A549 (cell line): Measurements from ENCODE around the gene VAMP4. TPM values are rescaled to one million over a fixed set of nuclear protein-coding genes. Genes with fewer than 3 reads are reported as not detected.

Experiments
- ATAC-seq, 2 experiments: fragments of 200-7000 bp in 1 of 2; fragments of >200 bp in 1 of 2; cut with Nextera tagmentation in 1 of 2; cut with Tn5 transposase in 1 of 2; 3 replicates each; pipeline versions ENCODE4 v1.8.0 to v1.9.1; 2018 to 2020; ENCODE audit warnings: mild to moderate bottlenecking in 1 of 2, moderate library complexity in 1 of 2
- CTCF ChIA-PET: fragments of 300-600 bp; sonication (Branson Sonifier 250); formaldehyde crosslinking; extraction: SDS; loops from one replicate; lab custom pipeline; 2021; ENCODE audit warnings: antibody characterized with exemption, inconsistent platforms; lab: Yijun Ruan, JAX
- POLR2A ChIA-PET: fragments of 350-600 bp; formaldehyde crosslinking; extraction: SDS; loops from one replicate; lab custom pipeline; 2021; ENCODE audit warnings: antibody characterized with exemption, inconsistent platforms; lab: Yijun Ruan, JAX
- DNase-seq, 2 experiments: peaks; one replicate each; pipeline versions ENCODE4 v3.0.0 to v3.0.0-alpha.2; 2011 to 2016; ENCODE audit warnings: low read depth in 1 of 2, low spot score in 1 of 2
- FAIRE-seq: peaks from 2 replicates; lab custom pipeline; 2011; peaks lifted over from hg19 to GRCh38; lab: Jason Lieb, UNC
- H3K27ac ChIP-seq, 2 experiments: fragments of >200 bp; sonication (Bioruptor Twin); formaldehyde crosslinking; 3 replicates each; pipeline ENCODE4 v1.5.1; 2016 to 2017
- H3K4me1 ChIP-seq: fragments of >200 bp; sonication (Bioruptor Twin); formaldehyde crosslinking; 3 replicates; pipeline ENCODE4 v1.6.1; 2016
- H3K4me2 ChIP-seq: fragments of >200 bp; sonication (Bioruptor Twin); formaldehyde crosslinking; 3 replicates; pipeline ENCODE4 v1.6.1; 2016
- H3K4me3 ChIP-seq: fragments of >200 bp; sonication (Bioruptor Twin); formaldehyde crosslinking; 3 replicates; pipeline ENCODE4 v1.5.1; 2016
- H3K9me3 ChIP-seq: fragments of >200 bp; sonication (Bioruptor Twin); formaldehyde crosslinking; 3 replicates; pipeline ENCODE4 v1.6.1; 2016
- CEBPB ChIP-seq, 2 experiments: fragments of >200 bp in 1 of 2; sonication (Bioruptor Twin) in 1 of 2; formaldehyde crosslinking in 1 of 2; IDR thresholded peaks; 2 replicates each; pipeline ENCODE4 v1.6.1; 2012 to 2016
- CHD2 ChIP-seq: fragments of 150-350 bp; IDR thresholded peaks from 2 replicates; pipeline ENCODE4 v1.6.1; 2014; ENCODE audit warnings: low read length; ENCODE audit not compliant: partially characterized antibody
- EP300 ChIP-seq, 2 experiments: fragments of >200 bp; sonication (Bioruptor Twin); formaldehyde crosslinking; IDR thresholded peaks; 2 replicates in 1 of 2; 3 replicates in 1 of 2; pipeline ENCODE4 v1.6.1; 2016 to 2017
- FOXS1 ChIP-seq: fragments of 250-450 bp; sonication (Bioruptor Pico); IDR thresholded peaks from 2 replicates; pipeline ENCODE4 v1.5.0; 2020; ENCODE audit warnings: mild to moderate bottlenecking, moderate library complexity
- GATA3 ChIP-seq: IDR thresholded peaks from 2 replicates; pipeline ENCODE4 v1.6.1; 2012; ENCODE audit warnings: borderline replicate concordance
- HEYL ChIP-seq: fragments of 250-450 bp; sonication (Bioruptor Pico); IDR thresholded peaks from 2 replicates; pipeline ENCODE4 v1.8.0; 2021; ENCODE audit warnings: mild to moderate bottlenecking, moderate library complexity
- JUNB ChIP-seq: fragments of >200 bp; sonication (Bioruptor Twin); formaldehyde crosslinking; IDR thresholded peaks from 2 replicates; pipeline ENCODE4 v1.6.1; 2016
- KDM1A ChIP-seq: fragments of 200-600 bp; sonication (generic); IDR thresholded peaks from 2 replicates; pipeline ENCODE4 v1.6.1; 2016; ENCODE audit warnings: low read depth, mild to moderate bottlenecking
- MAFK ChIP-seq: fragments of 450-650 bp; IDR thresholded peaks from 2 replicates; pipeline ENCODE4 v1.6.1; 2014; ENCODE audit not compliant: partially characterized antibody
- NFE2L2 ChIP-seq: fragments of 150-350 bp; conservative IDR thresholded peaks from 2 replicates; pipeline ENCODE4 v1.6.1; 2014; ENCODE audit warnings: low read length
- RARB ChIP-seq: fragments of 250-450 bp; sonication (Bioruptor Pico); IDR thresholded peaks from 2 replicates; pipeline ENCODE4 v1.8.0; 2021; ENCODE audit warnings: mild to moderate bottlenecking, moderate library complexity
- RFX5 ChIP-seq: fragments of 450-650 bp; IDR thresholded peaks from 2 replicates; pipeline ENCODE4 v1.7.1; 2014; ENCODE audit warnings: antibody characterized with exemption, mild to moderate bottlenecking, moderate library complexity
- RNF2 ChIP-seq: fragments of 200-600 bp; sonication (generic); IDR thresholded peaks from 2 replicates; pipeline ENCODE4 v1.6.1; 2016; ENCODE audit warnings: low read depth, mild to moderate bottlenecking, antibody characterized with exemption, moderate library complexity, borderline replicate concordance
- SMC3 ChIP-seq: fragments of >200 bp; sonication (Bioruptor Twin); formaldehyde crosslinking; IDR thresholded peaks from 3 replicates; pipeline ENCODE4 v1.6.1; 2018; ENCODE audit warnings: inconsistent platforms
- SREBF2 ChIP-seq: fragments of 450-650 bp; IDR thresholded peaks from 2 replicates; pipeline ENCODE4 v1.6.1; 2014; ENCODE audit warnings: mild to moderate bottlenecking, moderate library complexity
- ZNF302 ChIP-seq: fragments of 250-450 bp; sonication (Bioruptor Pico); IDR thresholded peaks from 2 replicates; pipeline ENCODE4 v1.9.0; 2021; ENCODE audit warnings: inconsistent platforms, mild to moderate bottlenecking, moderate library complexity
- ZSCAN20 ChIP-seq: fragments of 250-450 bp; sonication (Bioruptor Pico); IDR thresholded peaks from 2 replicates; pipeline ENCODE4 v1.8.0; 2022; ENCODE audit warnings: mild to moderate bottlenecking, moderate library complexity
- WGBS: methylation state at CpG from one replicate; pipeline ENCODE4 v1.1.6; 2017; ENCODE audit errors: missing lambda C conversion rate; 5-methylcytosine and 5-hydroxymethylcytosine counted together
- polyA plus RNA-seq, 4 experiments: library from polyadenylated mRNA; depleted of rRNA in 3 of 4; stranded (reverse); fragments of >200 nt; fragmentation: RNase III in 1 of 4; extraction: RNeasy Plus Mini Kit Qiagen cat#74134 plus additional on column Dnase treatment in 1 of 4; gene quantifications; 2 replicates in 3 of 4; 3 replicates in 1 of 4; pipeline ENCODE4 v1.2.3, GENCODE V29; 2011 to 2017
- TF ChIP-seq, protein P1 (sequence below): fragments of >200 bp; sonication (Bioruptor Twin); formaldehyde crosslinking; IDR thresholded peaks from 3 replicates; pipeline ENCODE4 v1.6.1; 2016
- TF ChIP-seq, protein P2 (sequence below): IDR thresholded peaks from 2 replicates; pipeline ENCODE4 v1.6.1; 2012
- TF ChIP-seq, protein P3 (sequence below): IDR thresholded peaks from 2 replicates; pipeline ENCODE4 v1.6.1; 2012
- TF ChIP-seq, protein P4 (sequence below): fragments of >200 bp; sonication (Bioruptor Twin); formaldehyde crosslinking; IDR thresholded peaks from 2 replicates; pipeline ENCODE4 v1.6.1; 2016

Gene VAMP4
- polyA plus RNA-seq, 2 of the 4 experiments (the other 2 are of a cell fraction) = 4.3 to 9.3 TPM

DNA sequence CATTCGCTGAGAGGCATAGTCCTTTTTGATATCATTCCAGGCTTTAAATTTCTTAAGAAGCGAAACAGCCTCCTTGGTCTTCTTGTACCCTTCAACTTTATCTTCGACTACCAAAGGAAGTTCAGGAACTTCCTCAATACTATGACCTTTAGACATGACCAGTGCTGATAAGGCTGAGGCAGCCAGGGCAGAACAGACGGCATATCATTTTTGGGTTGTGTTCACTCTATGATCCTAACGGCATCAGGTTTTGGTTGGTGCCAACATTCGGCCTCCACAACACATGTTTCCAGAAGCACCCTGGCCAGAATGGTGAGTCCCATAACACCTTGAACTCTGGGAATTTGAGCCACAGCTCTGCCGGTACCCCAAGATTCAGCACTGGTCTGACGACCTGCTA lies 58.0 kb downstream of the VAMP4 start:
- no peak for FAIRE-seq
- WGBS = 59% methylated on average over 8 of the region's 8 CpGs
- POLR2A ChIA-PET = no interaction called here

DNA sequence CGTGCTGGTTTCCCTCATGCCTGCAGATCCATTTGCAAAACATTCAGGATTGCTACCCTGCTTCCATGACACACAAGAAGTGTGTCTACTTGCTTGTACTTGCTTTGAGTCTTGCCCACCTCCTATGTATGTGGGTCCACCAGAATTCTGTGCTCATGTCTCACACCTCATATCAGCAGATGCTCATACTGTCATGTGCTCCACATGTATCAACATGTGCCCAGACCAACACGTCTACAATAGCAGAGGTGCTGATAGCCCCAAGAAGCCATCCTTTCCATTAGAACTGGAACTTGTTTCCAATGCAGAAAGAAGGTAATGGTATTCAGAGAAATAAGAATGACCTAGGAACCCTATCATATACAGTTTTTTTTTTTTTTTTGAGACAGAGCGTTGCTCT lies 61.5 kb downstream of the VAMP4 start:
- DNase-seq = no peak
- POLR2A ChIA-PET = no interaction called here
- H3K4me1 ChIP-seq = no peaks in the 10 kb centered on the region
- no peak overlapping the region for H3K27ac ChIP-seq
- H3K9me3 ChIP-seq = no peaks in the 10 kb centered on the region
- H3K4me3 ChIP-seq = no peak overlapping the region
- TF ChIP-seq, protein P1, sequence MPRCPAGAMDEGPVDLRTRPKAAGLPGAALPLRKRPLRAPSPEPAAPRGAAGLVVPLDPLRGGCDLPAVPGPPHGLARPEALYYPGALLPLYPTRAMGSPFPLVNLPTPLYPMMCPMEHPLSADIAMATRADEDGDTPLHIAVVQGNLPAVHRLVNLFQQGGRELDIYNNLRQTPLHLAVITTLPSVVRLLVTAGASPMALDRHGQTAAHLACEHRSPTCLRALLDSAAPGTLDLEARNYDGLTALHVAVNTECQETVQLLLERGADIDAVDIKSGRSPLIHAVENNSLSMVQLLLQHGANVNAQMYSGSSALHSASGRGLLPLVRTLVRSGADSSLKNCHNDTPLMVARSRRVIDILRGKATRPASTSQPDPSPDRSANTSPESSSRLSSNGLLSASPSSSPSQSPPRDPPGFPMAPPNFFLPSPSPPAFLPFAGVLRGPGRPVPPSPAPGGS = no peak
- TF ChIP-seq KDM1A = no peak
- TF ChIP-seq SREBF2 = no peak
- TF ChIP-seq CHD2 = no peak
- no peak for TF ChIP-seq ZSCAN20 (CRISPR knock-in tag)
- TF ChIP-seq HEYL (CRISPR knock-in tag) = no peak
- no peak for TF ChIP-seq ZNF302 (CRISPR knock-in tag)
- no peak for TF ChIP-seq RNF2
- TF ChIP-seq SMC3 = no peak
- no peak for ATAC-seq
- no peak overlapping the region for H3K4me2 ChIP-seq
- WGBS = 85% methylated on average over 3 of the region's 3 CpGs
- no peak for FAIRE-seq
- CTCF ChIA-PET = interaction anchor here (1.4 kb wide), 1 partner anchor 36 kb away, joined by 3 read pairs; no protein-coding TSS in a partner anchor

More for the DNA sequence above, 58.0 kb downstream of the VAMP4 start:
- H3K4me2 ChIP-seq = no peak overlapping the region
- TF ChIP-seq NFE2L2 = no peak
- TF ChIP-seq, protein P2, sequence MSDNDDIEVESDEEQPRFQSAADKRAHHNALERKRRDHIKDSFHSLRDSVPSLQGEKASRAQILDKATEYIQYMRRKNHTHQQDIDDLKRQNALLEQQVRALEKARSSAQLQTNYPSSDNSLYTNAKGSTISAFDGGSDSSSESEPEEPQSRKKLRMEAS = no peak
- TF ChIP-seq, protein P3, sequence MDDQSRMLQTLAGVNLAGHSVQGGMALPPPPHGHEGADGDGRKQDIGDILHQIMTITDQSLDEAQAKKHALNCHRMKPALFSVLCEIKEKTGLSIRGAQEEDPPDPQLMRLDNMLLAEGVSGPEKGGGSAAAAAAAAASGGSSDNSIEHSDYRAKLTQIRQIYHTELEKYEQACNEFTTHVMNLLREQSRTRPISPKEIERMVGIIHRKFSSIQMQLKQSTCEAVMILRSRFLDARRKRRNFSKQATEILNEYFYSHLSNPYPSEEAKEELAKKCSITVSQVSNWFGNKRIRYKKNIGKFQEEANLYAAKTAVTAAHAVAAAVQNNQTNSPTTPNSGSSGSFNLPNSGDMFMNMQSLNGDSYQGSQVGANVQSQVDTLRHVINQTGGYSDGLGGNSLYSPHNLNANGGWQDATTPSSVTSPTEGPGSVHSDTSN = no peak
- no peak for TF ChIP-seq RARB (CRISPR knock-in tag)
- no peak for TF ChIP-seq JUNB
- TF ChIP-seq, protein P4, sequence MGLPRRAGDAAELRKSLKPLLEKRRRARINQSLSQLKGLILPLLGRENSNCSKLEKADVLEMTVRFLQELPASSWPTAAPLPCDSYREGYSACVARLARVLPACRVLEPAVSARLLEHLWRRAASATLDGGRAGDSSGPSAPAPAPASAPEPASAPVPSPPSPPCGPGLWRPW = no peak
- no peak for TF ChIP-seq EP300 (IDR thresholded peaks at IDR 0.05)
- no peak for TF ChIP-seq FOXS1 (CRISPR knock-in tag)
- TF ChIP-seq, protein P1 = no peak
- no peak for TF ChIP-seq GATA3
- no peak for TF ChIP-seq RFX5
- TF ChIP-seq, all 56 proteins: peak for 0
- Histone ChIP-seq H3K27ac (no peak overlapping the region), H3K4me3 (no peak overlapping the region), H3K9me3 (no peaks in the 10 kb centered on the region), H3K4me1 (no peaks in the 10 kb centered on the region)
- CTCF ChIA-PET = interaction anchor here (1.3 kb wide), 1 partner anchor 30 kb away, joined by 3 read pairs; no protein-coding TSS in a partner anchor
- DNase-seq = no peak
- ATAC-seq = no peak

DNA sequence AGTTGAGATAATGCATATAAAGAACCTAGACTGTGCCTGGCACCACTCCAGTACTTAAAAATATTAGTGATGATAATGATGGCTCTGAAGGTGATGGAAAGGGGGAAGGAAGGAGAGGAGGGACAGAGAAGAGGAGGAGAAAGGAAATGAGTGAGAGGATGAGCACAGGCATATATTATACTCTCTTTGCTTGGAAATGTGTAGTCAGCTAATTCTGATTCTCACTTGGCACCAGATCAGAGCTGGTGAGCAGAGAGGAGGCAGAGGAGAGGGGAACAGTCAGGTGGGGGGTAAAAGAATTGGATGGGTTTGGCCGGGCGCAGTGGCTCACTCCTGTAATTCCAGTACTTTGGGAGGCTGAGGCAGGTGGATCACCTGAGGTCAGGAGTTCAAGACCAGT lies 65.0 kb downstream of the VAMP4 start:
- Histone ChIP-seq H3K4me2 (no peak overlapping the region), H3K4me3 (no peak overlapping the region)
- WGBS = 83% methylated on average over 2 of the region's 2 CpGs
- ATAC-seq = no peak
- CTCF ChIA-PET = interaction anchor here (0.6 to 1.4 kb wide), 2 partner anchors 32 to 111 kb away, joined by 3 to 5 read pairs; no protein-coding TSS in a partner anchor
- TF ChIP-seq MAFK (peak; percentile 7), CEBPB (IDR thresholded peaks at IDR 0.05) (no peak)
- TF ChIP-seq, all 56 proteins: peak for 1
- Histone ChIP-seq H3K4me1 (no peaks in the 10 kb centered on the region), H3K27ac (no peak overlapping the region), H3K9me3 (no peaks in the 10 kb centered on the region)
- POLR2A ChIA-PET = no interaction called here
- FAIRE-seq (no peak), DNase-seq (no peak)
